Gastrocnemius medialis (tissue), 4 donors: ENCODE data around the gene FNDC3B. TPM values are rescaled to one million over a fixed set of nuclear protein-coding genes. Genes with fewer than 3 reads are reported as not detected.

Experiments used
- ATAC-seq, 2 donors: fragments of 150-250 bp; one replicate each; pipeline ENCODE4 v1.9.1; 2016
- DNase-seq, 2 donors: peaks; one replicate each; pipeline ENCODE4 v3.0.0-alpha.2; 2019
- H3K27ac ChIP-seq, 4 donors: fragments of 200-600 bp; sonication (generic); 1 replicate in 1 of 4; 2 replicates in 3 of 4; pipeline ENCODE4 v1.5.1; 2016 to 2018; ENCODE audit warnings: mild to moderate bottlenecking in 2 of 4, moderate library complexity in 1 of 4
- H3K27me3 ChIP-seq, 3 donors: fragments of 200-600 bp; sonication (generic) in 2 of 3; 1 replicate in 1 of 3; 2 replicates in 2 of 3; pipeline versions ENCODE4 v1.5.1 to v1.6.0; 2016 to 2019; ENCODE audit warnings: mild to moderate bottlenecking in 1 of 3, moderate library complexity in 1 of 3
- H3K36me3 ChIP-seq, 2 donors: fragments of 200-600 bp; sonication (generic) in 1 of 2; one replicate each; pipeline ENCODE4 v1.5.1; 2017 to 2018
- H3K4me1 ChIP-seq, 2 donors: fragments of 200-600 bp; sonication (generic) in 1 of 2; one replicate each; pipeline ENCODE4 v1.5.1; 2016 to 2017; ENCODE audit warnings: mild to moderate bottlenecking in 2 of 2
- H3K4me3 ChIP-seq, 4 donors: fragments of 200-600 bp; sonication (generic) in 3 of 4; 1 replicate in 1 of 4; 2 replicates in 3 of 4; pipeline ENCODE4 v1.5.1; 2016 to 2019; ENCODE audit warnings: mild to moderate bottlenecking in 2 of 4
- H3K9me3 ChIP-seq, 3 donors: fragments of 200-600 bp; sonication (generic) in 2 of 3; 1 replicate in 1 of 3; 2 replicates in 2 of 3; pipeline ENCODE4 v1.5.1; 2016 to 2019
- CTCF ChIP-seq, 5 experiments: fragments of 450-650 bp in 3 of 5; fragments of 200-600 bp in 2 of 5; sonication (generic) in 2 of 5; IDR thresholded peaks in 4 of 5; conservative IDR thresholded peaks in 1 of 5; 1 replicate in 4 of 5; 2 replicates in 1 of 5; pipeline ENCODE4 v1.5.1; 2016 to 2019; ENCODE audit warnings: antibody characterized with exemption in 5 of 5, mild to moderate bottlenecking in 3 of 5, moderate library complexity in 3 of 5
- POLR2A ChIP-seq, 2 donors: fragments of 450-650 bp; IDR thresholded peaks; one replicate each; pipeline ENCODE4 v1.6.1; 2017; ENCODE audit warnings: antibody characterized with exemption in 2 of 2, mild to moderate bottlenecking in 2 of 2, moderate library complexity in 2 of 2
- in situ Hi-C, 4 donors: fragments of 200-750 bp; cut with MboI; loops; one replicate each; pipeline versions ENCODE4 v1.15.0 to v1.8.0; 2017; ENCODE audit warnings: low sequenced_read_pairs in 4 of 4
- intact Hi-C: fragments of 100-400 bp; cut with DNase I; formaldehyde crosslinking; loops from one replicate; pipeline ENCODE4 v1.15.1; 2023; ENCODE audit warnings: low total_unique reads
- total RNA-seq, 4 donors: library from RNA; depleted of rRNA; stranded (reverse); fragments of >200 nt; gene quantifications; one replicate each; pipeline versions ENCODE4 v1.1.0 to v1.2.3, GENCODE V29; 2016

The FNDC3B gene
- total RNA-seq, 4 donors from 2014 or later = 42.5 to 110 (median 74.2) TPM

GRCh38 chr3:172262991-172263608 lies 223.7 kb downstream of the FNDC3B start:
- Histone ChIP-seq H3K36me3 (peaks cover 0 to 5% of the 10 kb centered on the region in 2 donors), H3K27me3 (no peaks in the 10 kb centered on the region), H3K9me3 (no peaks in the 10 kb centered on the region), H3K27ac (no peak overlapping the region), H3K4me1 (peaks cover 33 to 37% of the 10 kb centered on the region in 2 donors), H3K4me3 (no peak overlapping the region)
- intact Hi-C loops = no loop called here
- in situ Hi-C loops = no loop called here
- no peak for TF ChIP-seq POLR2A (IDR thresholded peaks at IDR 0.05)
- no peak for ATAC-seq
- DNase-seq = no peak

GRCh38 chr3:172263781-172264486 lies 224.6 kb downstream of the FNDC3B start:
- Histone ChIP-seq H3K36me3 (peaks cover 0 to 5% of the 10 kb centered on the region in 2 donors), H3K4me3 (no peak overlapping the region), H3K27ac (no peak overlapping the region), H3K9me3 (no peaks in the 10 kb centered on the region), H3K27me3 (no peaks in the 10 kb centered on the region), H3K4me1 (peaks cover 25 to 29% of the 10 kb centered on the region in 2 donors)
- TF ChIP-seq POLR2A (IDR thresholded peaks at IDR 0.05) (no peak), CTCF (IDR thresholded peaks at IDR 0.05 in 4 of 5, conservative IDR thresholded peaks at IDR 0.05 in 1 of 5) (no peak)
- intact Hi-C loops (no loop called here), in situ Hi-C loops (no loop called here)
- DNase-seq = no peak
- no peak for ATAC-seq

- Histone ChIP-seq H3K36me3 (peaks cover 0 to 11% of the 10 kb centered on the region in 2 donors), H3K27ac (no peak overlapping the region), H3K4me3 (no peak overlapping the region), H3K27me3 (no peaks in the 10 kb centered on the region), H3K9me3 (no peaks in the 10 kb centered on the region), H3K4me1 (peaks cover 8 to 10% of the 10 kb centered on the region in 2 donors)
- intact Hi-C loops = no loop called here
- DNase-seq (no peak), ATAC-seq (no peak)
- TF ChIP-seq POLR2A (IDR thresholded peaks at IDR 0.05) (no peak), CTCF (IDR thresholded peaks at IDR 0.05 in 4 of 5, conservative IDR thresholded peaks at IDR 0.05 in 1 of 5) (no peak)
- in situ Hi-C loops = no loop called here
Measured at GRCh38 chr3:172266103-172266502, 226.7 kb downstream of the FNDC3B start.

GRCh38 chr3:172268425-172268824 lies 229.0 kb downstream of the FNDC3B start:
- ATAC-seq = no peak
- intact Hi-C loops = no loop called here

More at GRCh38 chr3:172268425-172268824, 229.0 kb downstream of the FNDC3B start:
- no peak for DNase-seq
- Histone ChIP-seq H3K4me3 (no peak overlapping the region), H3K36me3 (peaks cover 0 to 11% of the 10 kb centered on the region in 2 donors), H3K27ac (no peak overlapping the region), H3K27me3 (no peaks in the 10 kb centered on the region), H3K4me1 (peaks cover 11 to 13% of the 10 kb centered on the region in 2 donors), H3K9me3 (no peaks in the 10 kb centered on the region)
- in situ Hi-C loops = no loop called here
- TF ChIP-seq CTCF (IDR thresholded peaks at IDR 0.05 in 4 of 5, conservative IDR thresholded peaks at IDR 0.05 in 1 of 5) (no peak), POLR2A (IDR thresholded peaks at IDR 0.05) (no peak)
